Activated effector memory CD4-positive, alpha-beta T cell treated with Interleukin-2 at 50 U/mL for 16 hours (primary cell): Measurements from ENCODE around the gene UCMA.

Experiments used
- DNase-seq: peaks from one replicate; pipeline ENCODE4 v3.0.0-alpha.2; 2020

Gene UCMA

DNA sequence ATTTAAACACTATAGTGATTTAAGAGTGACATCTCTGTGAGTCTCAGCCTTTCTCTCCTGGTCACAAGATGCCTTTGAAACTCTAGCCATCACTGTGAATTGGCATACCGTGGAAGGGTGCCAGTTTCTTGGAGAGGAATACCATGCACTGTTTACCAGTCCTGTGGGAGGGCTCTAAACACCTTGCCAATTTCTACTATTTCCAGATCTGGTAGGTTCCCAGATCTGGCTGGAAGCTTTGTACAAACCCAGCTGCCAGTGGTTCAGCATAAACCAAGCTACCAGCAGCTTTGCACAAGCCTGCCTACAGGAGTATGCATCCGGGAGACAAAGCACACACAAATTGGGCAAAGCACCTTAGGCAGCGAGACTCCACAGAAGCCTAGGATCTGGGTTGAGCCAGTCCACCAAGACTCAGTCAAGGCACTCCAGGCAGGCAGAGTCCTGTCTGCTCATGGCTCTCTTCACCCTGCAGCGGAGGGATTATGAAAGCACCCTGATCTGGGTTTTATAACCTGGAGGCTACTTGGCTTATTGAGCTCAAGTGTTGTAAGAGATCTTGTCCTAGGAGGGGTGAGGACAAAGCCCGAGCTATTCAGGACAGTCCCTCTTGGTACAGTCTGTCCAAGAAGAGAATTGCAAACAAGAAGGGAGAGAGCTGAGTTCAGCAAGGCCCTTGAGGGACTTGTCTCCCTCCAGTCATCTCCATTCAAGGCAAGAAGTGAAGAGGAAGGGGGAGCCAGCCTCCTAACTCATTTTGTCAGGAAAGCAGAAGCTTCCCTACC lies 49.3 kb downstream of the UCMA start:
- DNase-seq = no peak

- DNase-seq = no peak
These were observed 49.9 kb downstream of the UCMA start for GRCh38 chr10:13184276-13184675.

DNA sequence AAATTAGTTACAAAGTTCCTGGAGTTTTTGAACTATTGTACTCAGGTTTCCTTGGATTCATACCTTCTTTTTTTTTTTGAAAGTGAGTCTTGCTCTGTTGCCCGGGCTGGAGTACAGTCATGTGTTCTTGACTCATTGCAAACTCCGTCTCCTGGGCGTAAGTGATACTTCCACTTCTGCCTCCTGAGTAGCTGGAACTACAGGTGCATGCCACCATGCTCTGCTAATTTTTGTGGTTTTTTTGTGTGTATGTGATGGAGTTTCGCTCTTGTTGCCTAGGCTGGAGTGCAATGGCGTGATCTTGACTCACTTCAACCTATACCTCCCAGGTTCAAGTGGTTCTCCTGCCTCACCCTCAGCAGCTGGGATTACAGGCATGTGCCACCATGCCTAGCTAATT lies 50.5 kb downstream of the UCMA start:
- DNase-seq = no peak

DNA sequence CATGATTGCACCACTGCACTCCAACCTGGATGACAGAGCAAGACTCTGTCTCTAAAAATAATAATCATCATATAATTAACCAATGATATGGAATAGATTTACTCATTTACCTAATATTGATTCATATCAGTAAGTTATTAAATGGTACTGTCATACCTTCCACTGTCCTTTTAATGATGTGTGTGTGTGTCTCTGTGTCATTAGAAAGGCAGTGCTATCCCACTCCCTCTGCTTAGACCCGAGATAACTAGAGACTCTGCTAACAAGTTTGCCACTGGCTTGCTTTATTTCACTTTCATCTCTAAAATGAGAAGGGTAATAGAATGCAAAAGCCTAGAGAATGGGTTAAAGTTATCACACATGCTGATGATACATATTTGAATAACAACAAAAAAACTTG lies 51.8 kb downstream of the UCMA start:
- DNase-seq = no peak

GRCh38 chr10:13180788-13181187 lies 53.4 kb downstream of the UCMA start:
- no peak for DNase-seq

DNA sequence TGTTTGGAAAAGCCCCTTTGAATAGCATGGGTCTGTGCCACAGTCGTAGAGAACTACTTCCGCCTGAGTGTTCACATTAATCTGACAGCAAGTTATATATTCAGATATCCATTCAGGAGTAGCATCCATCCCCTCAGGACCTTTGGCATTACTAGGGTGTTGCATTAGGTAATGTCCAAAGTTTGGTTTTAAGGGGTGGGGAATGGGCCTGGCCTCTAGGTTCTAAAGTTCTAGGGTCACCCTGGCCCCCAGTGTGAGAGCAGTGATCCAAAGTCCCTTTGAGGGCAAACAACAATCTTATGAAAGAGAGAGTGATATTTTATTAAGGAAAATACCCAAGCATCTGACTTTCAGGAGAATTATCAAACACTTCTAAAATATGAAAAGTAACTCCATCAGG lies 60.6 kb downstream of the UCMA start:
- DNase-seq = no peak
